Dendritic cell treated with granulocyte-macrophage colony-stimulating factor and Interleukin-4, amounts not matched to agents 40 ng/mL and 50 ng/mL, for 4 days (primary cell): ENCODE measurements around the gene LGALS3.

Source experiments
- H3K27ac Mint-ChIP-seq: one replicate; pipeline ENCODE4 v1.8.0; 2022; ENCODE audit warnings: mild to moderate bottlenecking, mixed read lengths
- H3K27me3 Mint-ChIP-seq: one replicate; pipeline ENCODE4 v1.8.0; 2022; ENCODE audit warnings: mild to moderate bottlenecking, mixed read lengths
- H3K36me3 Mint-ChIP-seq: one replicate; pipeline ENCODE4 v1.8.0; 2022; ENCODE audit warnings: low read depth, mixed read lengths
- H3K4me1 Mint-ChIP-seq: one replicate; pipeline ENCODE4 v1.8.0; 2022; ENCODE audit warnings: low read depth, mixed read lengths
- H3K4me3 Mint-ChIP-seq: one replicate; pipeline ENCODE4 v1.8.0; 2022; ENCODE audit warnings: mild to moderate bottlenecking, moderate library complexity, mixed read lengths
- H3K9me3 Mint-ChIP-seq: one replicate; pipeline ENCODE4 v1.8.0; 2022; ENCODE audit warnings: mixed read lengths
- intact Hi-C: fragments of 100-400 bp; cut with micrococcal nuclease; formaldehyde crosslinking; loops from one replicate; pipeline ENCODE4 v1.15.0; 2022

LGALS3 gene

DNA sequence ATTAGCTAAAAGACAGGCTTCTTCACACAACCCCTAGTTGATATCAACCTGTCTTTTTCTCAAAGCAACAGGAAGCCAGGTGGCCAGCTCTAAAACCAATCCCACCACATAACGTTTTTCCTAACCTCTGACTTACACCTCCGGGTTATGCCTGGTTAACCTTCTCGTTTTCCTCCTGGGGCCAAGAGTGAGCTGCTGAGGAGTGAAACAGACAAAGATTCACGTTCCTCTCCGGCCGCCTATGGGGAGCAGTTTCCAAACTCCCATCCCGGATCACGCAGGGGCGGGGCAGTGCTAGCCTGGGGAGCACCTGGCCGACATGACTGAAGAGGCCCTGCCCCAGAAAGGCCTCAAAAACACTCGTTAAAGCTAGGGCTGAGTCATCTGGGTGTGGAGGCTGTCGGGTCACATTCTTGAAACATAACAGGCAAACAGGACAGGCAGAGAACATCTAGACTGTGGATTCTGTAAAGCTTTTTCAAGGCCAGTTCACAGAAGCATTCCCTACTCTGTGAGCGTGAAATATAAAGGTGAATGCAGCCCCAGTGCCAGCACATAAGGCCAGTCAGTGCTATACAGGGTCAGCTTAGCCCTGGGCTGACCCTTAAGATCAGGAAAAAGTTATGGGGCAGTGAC lies 25.9 kb upstream of the LGALS3 start:
- peak overlapping the region; percentile 82 for H3K27ac Mint-ChIP-seq
- peaks cover 66% of the 10 kb centered on the region for H3K4me1 Mint-ChIP-seq
- H3K9me3 Mint-ChIP-seq: no peaks in the 10 kb centered on the region
- H3K36me3 Mint-ChIP-seq: peaks cover 8% of the 10 kb centered on the region
- no peak overlapping the region for H3K4me3 Mint-ChIP-seq
- H3K27me3 Mint-ChIP-seq: no peaks in the 10 kb centered on the region
- intact Hi-C loops: no loop called here

- H3K27me3 Mint-ChIP-seq: no peaks in the 10 kb centered on the region
- H3K4me1 Mint-ChIP-seq: peaks cover 69% of the 10 kb centered on the region
- intact Hi-C loops: no loop called here
- H3K27ac Mint-ChIP-seq: peak overlapping the region; percentile 82
- H3K9me3 Mint-ChIP-seq: no peaks in the 10 kb centered on the region
- H3K36me3 Mint-ChIP-seq: peaks cover 8% of the 10 kb centered on the region
- no peak overlapping the region for H3K4me3 Mint-ChIP-seq
These were observed 24.8 kb upstream of the LGALS3 start for GRCh38 chr14:55103971-55104954.

DNA sequence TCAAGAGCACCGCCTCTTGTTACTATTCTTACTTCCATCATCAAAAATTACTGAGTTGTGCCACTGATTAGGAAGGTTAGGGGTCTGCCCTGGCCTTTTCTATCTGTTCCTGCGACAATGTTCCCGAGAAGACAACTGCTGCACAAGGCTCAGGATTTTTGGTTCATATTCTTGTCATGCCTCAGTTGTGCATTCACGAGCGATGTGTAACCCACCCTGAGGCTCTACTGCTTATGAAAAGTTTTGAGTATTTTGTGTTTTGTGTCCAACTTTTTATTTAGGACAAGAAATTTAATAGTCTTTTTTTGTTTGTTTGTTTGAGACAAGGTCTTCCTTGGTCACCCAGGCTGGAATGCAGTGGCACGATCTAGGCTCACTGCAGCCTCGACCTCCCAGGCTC lies 23.1 kb upstream of the LGALS3 start:
- intact Hi-C loops: no loop called here
- Mint-ChIP-seq H3K27ac (no peak overlapping the region), H3K9me3 (no peaks in the 10 kb centered on the region), H3K27me3 (no peaks in the 10 kb centered on the region), H3K4me3 (no peak overlapping the region), H3K4me1 (peaks cover 56% of the 10 kb centered on the region), H3K36me3 (peaks cover 8% of the 10 kb centered on the region)

GRCh38 chr14:55107766-55108554 lies 21.1 kb upstream of the LGALS3 start:
- intact Hi-C loops: loop anchor here (1.0 to 2.0 kb wide), 2 partner anchors 10 to 15 kb away; no protein-coding TSS in a partner anchor

GRCh38 chr14:55109836-55110235 lies 19.2 kb upstream of the LGALS3 start:
- Mint-ChIP-seq H3K4me3 (no peak overlapping the region), H3K36me3 (peaks cover 8% of the 10 kb centered on the region), H3K9me3 (no peaks in the 10 kb centered on the region), H3K27me3 (no peaks in the 10 kb centered on the region), H3K4me1 (peaks cover 38% of the 10 kb centered on the region), H3K27ac (no peak overlapping the region)
- intact Hi-C loops: loop anchor here (2.0 kb wide), 1 partner anchor 13 kb away; no protein-coding TSS in a partner anchor

More at GRCh38 chr14:55107766-55108554, 21.1 kb upstream of the LGALS3 start:
- peak overlapping the region; percentile 99 for H3K27ac Mint-ChIP-seq
- no peaks in the 10 kb centered on the region for H3K9me3 Mint-ChIP-seq
- peaks cover 8% of the 10 kb centered on the region for H3K36me3 Mint-ChIP-seq
- peak overlapping the region; percentile 55 for H3K4me3 Mint-ChIP-seq
- no peaks in the 10 kb centered on the region for H3K27me3 Mint-ChIP-seq
- H3K4me1 Mint-ChIP-seq: peaks cover 41% of the 10 kb centered on the region

GRCh38 chr14:55111122-55111708 lies 17.8 kb upstream of the LGALS3 start:
- no peaks in the 10 kb centered on the region for H3K27me3 Mint-ChIP-seq
- intact Hi-C loops: no loop called here
- peak overlapping the region; percentile 33 for H3K27ac Mint-ChIP-seq
- peaks cover 46% of the 10 kb centered on the region for H3K4me1 Mint-ChIP-seq
- no peaks in the 10 kb centered on the region for H3K9me3 Mint-ChIP-seq
- H3K36me3 Mint-ChIP-seq: no peaks in the 10 kb centered on the region
- H3K4me3 Mint-ChIP-seq: no peak overlapping the region

DNA sequence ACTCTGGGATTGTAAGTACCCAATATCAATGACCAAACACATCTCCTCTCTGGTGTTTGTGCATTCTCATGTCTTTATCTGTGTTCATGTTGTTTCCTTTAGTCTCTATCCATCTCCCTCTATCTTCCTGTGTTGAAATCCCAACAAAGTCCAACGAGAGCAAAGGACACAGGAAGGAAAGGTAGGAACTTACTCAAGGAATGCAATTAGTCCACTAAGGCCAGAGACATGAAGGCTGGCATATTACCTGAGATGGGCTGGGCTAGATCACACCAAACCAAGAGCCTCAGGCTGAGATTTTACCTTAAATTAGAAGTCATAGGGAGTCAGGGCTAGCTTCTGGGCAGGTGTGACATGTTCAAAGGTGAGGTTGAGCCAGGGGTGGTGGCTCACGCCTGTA lies 14.3 kb upstream of the LGALS3 start:
- no peaks in the 10 kb centered on the region for H3K9me3 Mint-ChIP-seq
- H3K27me3 Mint-ChIP-seq: no peaks in the 10 kb centered on the region
- no peak overlapping the region for H3K4me3 Mint-ChIP-seq
- intact Hi-C loops: no loop called here
- no peaks in the 10 kb centered on the region for H3K36me3 Mint-ChIP-seq
- H3K4me1 Mint-ChIP-seq: peaks cover 54% of the 10 kb centered on the region
- peak overlapping the region; percentile 25 for H3K27ac Mint-ChIP-seq

GRCh38 chr14:55115460-55115859 lies 13.6 kb upstream of the LGALS3 start:
- Mint-ChIP-seq H3K36me3 (no peaks in the 10 kb centered on the region), H3K4me1 (peaks cover 62% of the 10 kb centered on the region), H3K27ac (peak overlapping the region; percentile 27), H3K4me3 (no peak overlapping the region), H3K27me3 (no peaks in the 10 kb centered on the region), H3K9me3 (no peaks in the 10 kb centered on the region)
- intact Hi-C loops: no loop called here

GRCh38 chr14:55115861-55116245 lies 13.2 kb upstream of the LGALS3 start:
- intact Hi-C loops: no loop called here
- peak overlapping the region; percentile 27 for H3K27ac Mint-ChIP-seq
- H3K4me3 Mint-ChIP-seq: no peak overlapping the region
- no peaks in the 10 kb centered on the region for H3K9me3 Mint-ChIP-seq
- peaks cover 66% of the 10 kb centered on the region for H3K4me1 Mint-ChIP-seq
- H3K27me3 Mint-ChIP-seq: no peaks in the 10 kb centered on the region
- H3K36me3 Mint-ChIP-seq: no peaks in the 10 kb centered on the region

DNA sequence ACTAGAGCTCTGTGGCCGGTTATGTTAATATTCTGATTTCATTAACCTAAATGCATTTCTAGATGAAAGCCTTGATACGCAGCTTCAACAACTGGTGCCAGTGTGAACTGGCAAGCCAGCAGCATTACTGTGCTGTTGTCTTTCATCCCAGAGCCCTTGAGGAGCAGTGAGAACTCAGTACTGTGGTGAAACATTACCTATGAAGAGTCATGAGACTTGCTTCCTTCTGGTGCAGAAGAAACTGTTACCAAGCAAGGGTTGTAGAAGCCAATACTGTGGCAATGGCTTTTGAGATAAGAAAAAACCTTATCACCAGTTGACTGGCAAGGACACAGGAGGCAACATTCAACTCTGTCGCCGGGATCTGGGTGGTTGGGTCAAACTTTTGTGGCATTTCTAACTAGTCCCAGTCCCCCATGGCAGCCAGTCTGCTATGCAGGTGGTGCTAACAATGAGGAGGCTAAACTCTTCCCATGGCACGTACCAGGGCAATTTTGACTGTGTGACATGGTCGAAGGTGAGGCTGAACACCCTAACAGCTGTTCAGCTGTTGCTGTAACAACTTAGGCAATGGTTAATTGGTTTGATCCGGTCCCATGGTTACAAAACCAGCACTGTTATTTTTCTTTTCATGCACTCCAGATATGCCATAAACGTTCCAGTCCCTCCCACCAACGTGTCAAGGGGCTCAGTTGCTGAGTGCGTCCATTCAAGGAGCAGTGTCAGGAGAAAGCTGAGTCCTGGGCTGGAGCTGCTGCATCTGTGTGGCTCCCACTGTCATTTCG lies 12.6 kb upstream of the LGALS3 start:
- intact Hi-C loops: no loop called here
- Mint-ChIP-seq H3K36me3 (no peaks in the 10 kb centered on the region), H3K4me1 (peaks cover 72% of the 10 kb centered on the region), H3K27me3 (no peaks in the 10 kb centered on the region), H3K27ac (peak overlapping the region; percentile 21), H3K4me3 (no peak overlapping the region), H3K9me3 (no peaks in the 10 kb centered on the region)

GRCh38 chr14:55117803-55118441 lies 11.1 kb upstream of the LGALS3 start:
- Mint-ChIP-seq H3K27me3 (no peaks in the 10 kb centered on the region), H3K4me3 (no peak overlapping the region), H3K9me3 (no peaks in the 10 kb centered on the region), H3K27ac (peak overlapping the region; percentile 92), H3K4me1 (peaks cover 86% of the 10 kb centered on the region), H3K36me3 (no peaks in the 10 kb centered on the region)
- intact Hi-C loops: no loop called here

DNA sequence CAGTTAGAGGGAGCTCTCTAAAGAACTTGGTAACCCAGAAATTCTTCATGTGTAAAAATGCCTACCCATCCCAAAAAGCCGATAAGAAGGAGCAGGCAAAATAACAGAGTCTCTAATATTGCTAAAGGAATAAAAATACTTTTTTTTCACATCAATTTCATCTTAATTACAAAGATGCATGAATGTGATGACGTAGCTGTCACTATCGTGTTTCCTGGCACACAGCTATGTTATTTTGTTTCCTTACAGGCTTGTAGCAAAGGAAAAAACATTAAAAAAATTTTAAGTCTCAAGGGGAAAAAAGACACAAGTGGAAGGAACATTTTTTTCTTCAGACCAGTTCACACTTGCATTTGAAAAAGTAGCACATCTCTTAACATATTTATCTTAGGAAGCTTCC lies 10.3 kb upstream of the LGALS3 start:
- no peaks in the 10 kb centered on the region for H3K9me3 Mint-ChIP-seq
- no peaks in the 10 kb centered on the region for H3K36me3 Mint-ChIP-seq
- H3K4me3 Mint-ChIP-seq: no peak overlapping the region
- intact Hi-C loops: no loop called here
- no peaks in the 10 kb centered on the region for H3K27me3 Mint-ChIP-seq
- H3K27ac Mint-ChIP-seq: peak overlapping the region; percentile 92
- H3K4me1 Mint-ChIP-seq: peaks cover 87% of the 10 kb centered on the region
